NCI-H460 (cell line): Measurements from ENCODE around the gene SCAMP1. TPM values are rescaled to one million over a fixed set of nuclear protein-coding genes. Genes with fewer than 3 reads are reported as not detected.

Experiments used
- DNase-seq: peaks from one replicate; pipeline ENCODE4 v3.0.0-alpha.2; 2016; ENCODE audit warnings: low read depth; ENCODE audit errors: extremely low read depth
- total RNA-seq: library from RNA; depleted of rRNA; stranded (reverse); fragments of >200 nt; shearing (Covaris generic); gene quantifications from 2 replicates; pipeline ENCODE4 v1.2.3, GENCODE V29; 2014

SCAMP1 gene
- total RNA-seq, 1 experiment from 2014 or later, result 37.5 TPM

DNA sequence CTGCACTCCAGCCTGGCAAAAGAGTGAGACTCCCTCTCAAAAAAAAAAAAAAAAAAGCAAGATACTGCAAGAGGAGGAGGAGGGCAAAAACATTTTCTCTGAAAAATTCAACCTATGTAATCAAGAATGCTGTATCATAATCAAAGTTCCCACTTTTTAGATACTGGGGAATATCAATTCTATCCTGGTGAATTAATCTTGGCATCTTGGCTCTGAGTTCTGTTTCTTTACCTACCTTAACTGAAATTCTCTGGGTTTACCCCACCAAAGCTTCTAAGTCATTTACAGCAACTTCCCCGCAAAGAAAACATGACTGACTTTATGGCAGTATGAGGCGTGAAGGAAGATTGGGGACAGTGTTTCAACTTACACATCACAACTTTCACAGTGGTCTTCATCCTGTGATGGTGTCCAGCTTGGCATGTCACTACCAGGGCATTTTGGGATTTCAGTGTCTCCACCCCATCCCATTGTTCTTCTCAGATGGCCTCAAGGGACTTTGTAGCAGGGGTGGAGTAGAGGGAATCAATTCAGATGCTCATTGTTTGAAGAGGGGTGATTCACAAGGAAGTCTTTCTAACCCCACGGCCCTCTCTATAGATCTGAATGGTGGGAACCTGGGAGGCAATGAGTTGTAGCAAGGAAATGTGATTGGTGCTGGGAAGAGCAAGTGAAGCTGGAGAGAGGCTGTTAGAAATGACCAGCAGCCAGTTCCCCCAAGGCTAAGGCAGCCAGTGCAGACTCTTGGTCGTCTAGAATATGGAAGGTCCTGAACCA is 130.5 kb downstream of the SCAMP1 start:
- no peak for DNase-seq

DNA sequence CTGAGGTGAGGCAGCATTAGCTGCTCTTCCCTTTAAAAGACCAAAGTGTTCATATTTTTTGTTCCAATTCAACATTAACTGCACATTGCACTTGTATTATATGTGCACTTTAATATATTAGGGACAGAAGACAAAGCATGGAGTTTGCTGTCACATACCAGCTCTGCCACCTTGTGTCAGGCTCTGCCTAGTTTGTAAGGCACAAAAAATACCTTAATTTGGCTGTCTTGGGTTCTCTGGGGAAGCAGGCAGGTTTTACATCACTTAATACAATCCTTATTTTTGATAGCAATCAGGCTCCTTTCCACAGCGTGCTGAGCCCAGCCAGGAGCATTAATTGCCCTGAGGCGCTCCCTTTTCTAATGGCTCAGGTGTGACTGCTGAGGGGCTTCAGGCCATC is 131.8 kb downstream of the SCAMP1 start:
- DNase-seq, result no peak

DNA sequence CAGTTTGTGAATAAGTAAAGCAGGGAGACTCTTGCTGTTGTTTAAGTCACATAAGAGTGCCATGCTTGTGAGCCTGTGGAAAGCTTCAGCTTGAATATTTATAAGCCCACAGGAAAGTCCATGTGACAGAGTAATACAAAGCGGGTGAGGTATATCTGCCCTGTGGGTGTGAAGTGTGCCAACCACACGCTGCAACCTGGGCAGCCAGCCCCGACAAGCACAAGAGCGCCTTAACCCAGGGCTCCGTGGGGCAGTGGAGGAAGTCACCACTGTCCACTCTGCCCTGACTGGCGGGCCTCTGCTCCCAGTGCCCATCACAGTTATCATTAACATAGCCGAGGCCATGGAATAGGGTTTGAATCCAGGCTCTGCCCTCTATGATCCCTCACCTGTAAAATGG is 132.2 kb downstream of the SCAMP1 start:
- no peak for DNase-seq

DNA sequence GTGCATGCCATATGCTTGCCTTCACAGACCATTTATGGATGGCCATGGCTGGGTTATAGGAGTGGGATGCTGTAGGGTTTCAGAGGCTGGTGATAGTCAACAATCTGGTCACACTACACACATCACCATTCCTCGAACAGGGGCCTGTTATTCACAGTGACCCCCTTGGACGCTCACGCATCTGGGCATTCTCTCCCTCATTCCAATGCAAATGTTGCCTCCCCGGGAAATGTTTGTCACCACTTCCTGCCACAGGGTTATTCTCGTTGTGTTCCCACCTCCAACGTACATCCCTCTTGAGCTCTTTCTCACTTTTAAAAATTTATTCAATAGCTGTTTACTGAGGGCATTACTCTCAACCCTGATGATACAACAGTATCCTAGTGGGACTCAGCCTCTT is 135.4 kb downstream of the SCAMP1 start:
- DNase-seq, result no peak

DNA sequence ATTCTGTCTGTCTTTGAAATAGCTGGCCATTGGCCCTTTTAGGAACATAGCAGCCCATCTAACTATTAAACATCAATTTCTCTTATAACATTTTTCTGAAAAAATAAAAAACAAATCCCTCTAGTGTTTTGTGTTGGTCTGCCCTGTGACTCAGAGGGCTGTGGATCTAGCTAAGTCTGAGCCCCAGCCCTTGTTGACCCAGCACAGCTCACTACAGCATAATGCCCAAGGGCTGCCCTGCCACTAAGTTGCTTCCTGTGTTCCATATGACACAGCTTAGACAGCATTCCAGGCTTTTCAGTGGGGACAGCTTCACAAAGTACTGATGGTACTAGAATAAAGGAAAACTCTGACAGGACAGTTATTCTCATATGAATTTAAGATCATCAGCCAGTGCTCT is 136.0 kb downstream of the SCAMP1 start:
- DNase-seq, result no peak

DNA sequence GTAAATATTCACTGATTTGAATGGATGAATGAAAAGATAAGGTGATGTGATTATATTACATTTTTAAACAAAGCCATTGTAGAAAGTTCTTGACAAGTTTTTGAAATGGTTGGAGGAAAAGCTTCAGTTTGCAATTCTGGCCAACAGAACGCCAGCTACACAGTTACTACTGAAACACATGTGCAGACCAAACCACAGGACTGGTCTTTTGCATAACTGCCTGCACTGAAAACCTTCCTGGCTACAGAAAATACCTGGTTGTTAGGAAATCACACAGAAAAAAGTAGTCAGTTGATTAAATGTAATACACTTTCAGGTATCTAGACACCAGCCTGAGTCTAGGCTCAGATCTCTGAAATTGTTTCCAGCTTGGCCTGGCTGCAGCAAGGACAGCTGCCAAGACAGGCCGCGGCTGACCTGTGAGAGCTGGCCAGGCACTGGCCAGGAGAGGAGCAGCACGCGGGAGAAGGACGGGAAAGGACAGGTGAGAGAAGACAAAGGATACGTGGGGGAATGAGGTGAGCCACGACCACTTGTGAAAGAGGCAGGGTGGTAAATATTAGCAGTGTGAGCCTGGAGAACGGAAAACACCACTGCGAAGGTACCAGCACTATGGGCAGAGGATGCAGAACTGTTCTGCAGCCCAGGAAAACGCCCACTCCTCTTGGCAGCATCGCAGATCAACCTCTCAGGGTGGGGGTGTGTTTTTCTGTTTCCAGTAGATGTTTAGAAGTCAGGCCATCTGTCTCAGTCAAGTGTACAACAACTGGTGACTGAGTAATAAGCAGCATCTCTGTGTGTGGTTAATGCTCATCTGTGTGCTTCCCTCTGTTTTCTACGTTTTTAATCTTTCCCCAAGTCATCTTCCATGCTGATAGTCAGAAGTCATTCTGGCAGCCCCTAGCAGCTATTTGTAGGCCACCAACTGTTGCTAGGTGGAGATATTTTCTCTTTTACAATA is 137.4 kb downstream of the SCAMP1 start:
- no peak for DNase-seq

DNA sequence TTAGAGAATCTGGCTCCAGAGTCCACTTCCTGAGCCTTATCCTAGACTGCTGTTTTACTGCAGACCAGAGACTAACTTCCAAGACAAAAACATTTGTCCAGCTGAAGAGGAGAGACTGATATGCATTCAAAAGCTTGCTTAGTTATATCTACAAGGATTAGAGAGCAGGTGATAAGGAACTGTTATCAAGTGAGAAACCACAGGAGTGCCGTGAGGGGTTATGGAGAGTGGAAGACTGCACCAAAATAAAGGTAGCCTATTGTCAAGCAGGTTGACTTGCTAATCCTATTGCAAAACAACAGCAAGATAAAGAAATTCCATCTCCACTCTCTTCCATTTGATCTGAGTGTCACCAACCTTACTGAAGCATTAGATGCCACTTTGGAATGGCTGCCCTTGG is 139.1 kb downstream of the SCAMP1 start:
- DNase-seq, result no peak

DNA sequence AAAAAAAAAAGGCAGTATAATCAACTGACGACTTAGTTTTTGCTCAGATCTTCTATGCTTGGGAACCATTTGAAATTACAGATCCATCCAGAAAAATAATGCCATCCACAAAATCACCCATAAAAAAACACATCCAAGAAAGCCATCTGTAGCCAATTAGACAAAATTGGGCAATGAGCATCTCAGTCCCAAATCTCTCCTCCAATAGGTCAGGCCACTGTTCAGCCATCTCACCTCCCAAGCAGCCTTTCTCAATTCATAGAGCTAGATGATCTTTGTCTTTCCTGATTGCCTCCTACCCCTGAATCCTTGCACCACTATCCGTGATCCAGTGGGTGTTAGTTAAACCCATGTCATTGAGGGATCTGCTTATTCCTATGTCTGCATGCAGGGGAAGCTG is 139.6 kb downstream of the SCAMP1 start:
- DNase-seq, result no peak

DNA sequence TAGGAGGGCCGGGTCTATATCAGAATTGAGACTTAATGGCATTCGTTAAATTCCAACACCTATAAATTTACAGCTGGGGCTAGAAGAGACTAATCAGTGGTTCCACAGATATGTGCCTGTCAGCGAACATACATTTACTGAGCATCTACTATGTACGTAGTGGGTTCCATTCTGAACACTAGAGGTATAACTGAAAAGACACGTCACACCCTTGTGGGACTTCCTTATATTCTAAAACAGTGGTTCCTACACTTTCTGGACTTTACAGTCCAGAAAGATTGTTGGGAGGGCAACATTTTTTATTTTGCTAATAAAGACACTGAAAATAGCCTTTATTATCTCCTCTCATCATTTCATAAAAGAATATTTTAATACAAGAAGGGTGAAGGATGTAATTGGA is 140.5 kb downstream of the SCAMP1 start:
- no peak for DNase-seq

DNA sequence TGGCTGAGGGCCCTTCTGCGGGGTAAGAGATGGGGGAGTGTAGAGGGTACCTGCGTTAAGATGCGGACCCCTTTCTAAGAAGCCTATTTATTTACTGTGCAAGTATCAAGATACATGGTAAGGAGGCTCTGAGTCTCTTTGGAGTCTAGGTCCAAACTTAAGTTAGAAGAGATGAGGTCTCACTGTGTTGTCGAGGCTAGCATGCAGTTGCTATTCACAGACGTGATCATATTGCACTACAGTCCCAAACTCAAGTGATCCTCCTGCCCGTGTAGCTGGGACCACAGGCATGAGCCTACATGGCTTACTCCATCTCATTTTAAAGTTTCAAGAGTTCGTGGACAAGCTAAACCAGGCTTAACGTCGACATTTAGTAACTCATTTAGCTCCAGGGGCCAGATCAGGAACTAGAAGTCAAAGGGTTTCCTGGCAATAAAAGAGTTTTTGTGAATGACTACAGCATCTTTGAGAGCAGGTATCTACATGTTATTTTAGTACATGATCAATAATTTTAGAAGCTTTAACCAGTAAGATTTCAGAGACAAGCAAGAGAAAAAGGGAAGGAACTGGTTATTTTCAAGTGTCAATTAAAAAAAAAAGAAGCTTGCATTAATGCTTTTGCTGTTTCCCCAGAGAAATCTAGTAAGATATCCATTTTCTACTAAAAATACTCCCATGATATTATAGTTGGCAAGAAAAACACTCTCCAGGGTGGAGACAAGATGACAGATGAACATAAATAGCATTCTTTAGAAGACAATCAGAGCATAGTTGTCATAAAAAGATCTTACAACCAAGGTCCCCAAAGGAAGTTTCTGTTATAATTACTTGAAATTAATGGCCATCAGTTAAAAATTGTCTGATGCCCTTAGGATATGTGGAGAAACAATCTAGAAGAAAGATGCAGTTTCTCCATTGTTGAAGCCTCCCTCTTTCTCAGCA is 141.3 kb downstream of the SCAMP1 start:
- DNase-seq, result no peak

DNA sequence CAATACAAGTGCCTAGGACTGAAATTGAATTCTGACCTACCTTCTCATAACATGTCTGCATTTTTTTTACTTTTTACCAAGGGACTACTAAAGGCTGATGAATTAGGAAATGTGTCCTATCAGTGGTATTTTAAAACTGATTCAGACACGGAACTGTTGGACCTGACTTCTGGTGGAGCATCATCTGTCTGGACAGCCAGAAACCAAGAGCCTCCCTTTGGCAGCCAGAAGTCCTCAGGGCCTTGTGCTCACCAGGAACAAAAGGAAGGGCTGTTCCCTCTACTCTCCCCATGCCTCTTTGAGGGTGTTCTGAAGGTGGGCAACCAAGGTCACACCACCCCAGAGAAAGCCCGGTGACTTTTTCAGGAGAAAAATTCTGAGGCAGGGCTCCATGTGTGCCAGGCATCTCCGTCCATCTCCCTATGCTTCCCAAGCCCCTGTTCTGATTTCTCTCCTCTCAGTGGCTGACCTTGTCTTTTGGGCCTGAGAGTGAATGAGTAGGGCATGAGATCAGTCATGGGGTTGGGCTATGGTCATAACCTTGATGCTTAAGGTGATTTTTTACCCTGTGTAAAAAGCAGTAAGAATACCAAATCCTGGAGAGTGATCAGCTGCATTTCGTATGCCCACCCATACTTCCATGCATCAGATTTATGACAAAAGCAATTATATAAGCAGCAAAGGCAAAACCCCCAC is 143.7 kb downstream of the SCAMP1 start:
- no peak for DNase-seq

DNA sequence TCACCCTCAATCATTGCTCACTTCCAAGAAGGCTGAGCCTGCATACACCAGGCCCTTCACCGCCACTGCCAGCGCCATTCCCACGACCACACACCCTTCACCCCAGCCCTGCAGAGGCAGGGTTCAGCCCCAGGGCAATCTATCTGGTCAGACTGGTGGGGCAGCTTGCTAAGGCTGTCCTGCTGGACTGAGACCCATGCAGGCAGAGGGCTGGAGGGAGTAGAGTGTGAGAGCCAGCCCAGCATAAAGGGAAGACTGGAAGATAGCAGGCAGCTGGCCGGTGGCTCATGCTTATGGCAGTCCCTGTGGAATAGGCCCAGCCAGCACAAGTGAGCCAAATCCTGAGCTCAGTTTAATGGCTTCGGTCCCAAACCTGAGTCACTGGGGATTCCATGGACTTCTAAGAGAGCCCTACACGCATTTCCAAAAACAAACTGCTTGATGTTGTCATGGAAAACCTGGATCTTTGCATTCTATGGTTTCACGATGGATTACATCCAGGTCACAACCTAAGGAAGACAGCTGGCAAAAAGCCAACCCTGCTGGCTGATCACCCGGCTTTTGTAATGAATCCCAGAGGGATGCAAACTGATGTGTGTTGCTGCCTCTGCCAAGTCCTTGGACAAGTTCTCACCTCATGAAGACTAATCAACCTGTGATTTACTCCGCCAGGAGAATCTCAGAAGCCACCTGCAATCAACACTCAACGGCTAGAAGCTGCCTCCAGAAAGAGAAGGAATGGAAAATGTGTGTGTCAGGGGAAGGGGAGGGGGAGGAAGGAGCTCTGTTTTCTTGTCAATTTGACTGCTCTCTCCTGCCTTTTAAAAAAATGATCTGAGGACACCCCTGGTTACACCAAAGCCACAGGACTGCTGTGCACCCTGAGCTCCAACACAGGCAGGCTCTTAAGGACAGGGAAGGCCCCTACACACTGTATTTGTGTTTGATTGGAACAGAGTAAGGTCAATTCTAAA is 144.6 kb downstream of the SCAMP1 start:
- DNase-seq, result no peak

DNA sequence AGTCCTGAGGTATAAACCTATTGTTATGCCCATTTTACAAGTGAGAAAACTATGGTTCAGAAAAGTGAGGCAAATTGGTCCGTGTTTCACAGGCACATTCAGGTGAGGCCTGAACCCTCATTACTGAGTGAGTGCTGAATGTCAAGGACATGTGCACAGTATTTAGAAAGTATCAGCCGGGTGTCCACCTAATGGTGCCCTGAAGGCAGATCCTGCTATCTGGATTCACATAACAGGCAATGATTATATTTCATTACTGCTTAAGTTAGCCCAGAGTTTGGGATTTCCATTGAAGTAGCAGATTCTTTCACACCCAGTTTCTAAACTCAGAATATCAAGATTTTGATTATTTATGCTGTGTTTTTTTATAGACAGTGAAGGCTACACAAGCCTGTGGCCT is 145.4 kb downstream of the SCAMP1 start:
- no peak for DNase-seq

DNA sequence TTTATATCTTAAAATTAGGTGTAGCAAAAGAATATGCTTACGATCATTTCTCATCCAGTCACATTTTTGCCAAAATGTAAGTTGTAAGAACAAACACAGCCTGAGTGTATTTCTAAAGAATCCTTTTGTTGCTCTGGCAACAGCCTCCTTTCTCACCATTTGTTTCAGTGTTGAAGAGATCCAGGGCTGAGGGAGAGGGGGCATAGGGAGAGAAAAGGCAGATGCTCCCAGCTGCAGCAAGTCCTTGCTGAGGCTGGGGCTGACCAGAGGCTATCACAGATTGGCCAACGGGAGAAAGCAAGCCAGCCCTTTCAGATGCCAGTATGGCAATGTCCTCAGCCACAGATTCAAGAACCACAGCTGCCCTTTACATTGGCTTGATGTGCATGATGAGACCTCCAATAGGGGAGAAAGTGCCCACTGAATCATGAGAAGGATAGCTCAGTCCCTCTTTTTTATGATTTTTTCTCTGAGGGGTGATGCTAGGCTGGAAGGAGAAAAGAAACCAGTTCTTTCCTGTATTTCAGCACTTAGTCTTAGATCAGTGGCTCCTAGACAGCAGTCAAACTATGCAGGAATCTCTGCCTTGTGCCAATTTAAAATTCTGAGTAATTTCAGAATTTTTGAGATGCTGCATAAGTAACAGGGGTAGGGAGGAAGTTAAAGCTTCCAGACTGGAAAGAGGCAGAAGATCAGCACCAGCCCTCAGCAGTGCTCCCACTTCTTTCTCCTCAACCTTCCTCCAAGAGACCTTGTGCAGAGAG is 146.0 kb downstream of the SCAMP1 start:
- DNase-seq, result no peak

DNA sequence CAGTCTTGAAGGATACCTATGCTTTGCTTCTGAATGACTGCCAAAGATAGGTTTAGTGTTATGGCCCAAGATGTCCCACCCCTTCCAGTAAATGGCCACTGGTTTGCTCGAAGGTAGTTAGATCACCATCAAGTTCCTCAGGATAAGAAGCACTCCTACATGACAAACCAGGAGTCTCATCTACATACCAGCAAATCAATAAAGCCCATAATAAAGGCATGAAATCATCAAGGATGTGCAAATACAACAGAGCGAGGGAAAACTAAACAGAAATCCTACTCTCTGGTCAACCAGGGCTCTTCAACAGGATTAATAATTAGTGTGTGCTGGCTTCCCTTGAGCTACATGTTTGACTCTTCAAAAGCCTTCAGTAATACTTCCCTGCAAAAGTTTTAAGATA is 147.1 kb downstream of the SCAMP1 start:
- no peak for DNase-seq

DNA sequence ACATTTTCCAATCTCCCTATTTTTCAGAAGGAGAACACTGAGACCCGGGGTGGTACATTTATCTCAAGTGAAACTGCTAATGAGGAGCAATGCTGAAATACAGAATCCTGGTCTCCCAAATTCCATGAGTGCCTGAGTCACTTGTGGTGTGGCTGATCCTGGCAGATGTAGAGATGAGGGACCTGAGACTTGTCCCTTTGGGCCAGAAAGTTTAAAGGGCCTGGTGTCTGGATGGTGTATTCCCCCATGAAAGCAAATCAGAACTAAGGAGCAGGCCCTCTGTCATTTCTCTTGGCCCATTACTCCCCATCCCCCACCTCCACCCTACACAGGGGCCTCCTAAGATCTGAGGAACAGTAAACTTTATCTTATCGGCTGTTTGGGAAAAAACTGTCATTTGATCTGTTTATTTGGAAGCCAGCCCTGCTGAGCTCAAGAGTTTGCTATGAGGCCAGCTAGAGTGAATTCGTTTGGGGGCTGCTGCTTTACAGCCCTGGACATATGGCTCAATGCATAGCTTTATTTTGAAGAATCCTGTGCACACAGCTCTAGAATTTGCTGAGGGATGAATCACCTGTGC is 147.9 kb downstream of the SCAMP1 start:
- no peak for DNase-seq

DNA sequence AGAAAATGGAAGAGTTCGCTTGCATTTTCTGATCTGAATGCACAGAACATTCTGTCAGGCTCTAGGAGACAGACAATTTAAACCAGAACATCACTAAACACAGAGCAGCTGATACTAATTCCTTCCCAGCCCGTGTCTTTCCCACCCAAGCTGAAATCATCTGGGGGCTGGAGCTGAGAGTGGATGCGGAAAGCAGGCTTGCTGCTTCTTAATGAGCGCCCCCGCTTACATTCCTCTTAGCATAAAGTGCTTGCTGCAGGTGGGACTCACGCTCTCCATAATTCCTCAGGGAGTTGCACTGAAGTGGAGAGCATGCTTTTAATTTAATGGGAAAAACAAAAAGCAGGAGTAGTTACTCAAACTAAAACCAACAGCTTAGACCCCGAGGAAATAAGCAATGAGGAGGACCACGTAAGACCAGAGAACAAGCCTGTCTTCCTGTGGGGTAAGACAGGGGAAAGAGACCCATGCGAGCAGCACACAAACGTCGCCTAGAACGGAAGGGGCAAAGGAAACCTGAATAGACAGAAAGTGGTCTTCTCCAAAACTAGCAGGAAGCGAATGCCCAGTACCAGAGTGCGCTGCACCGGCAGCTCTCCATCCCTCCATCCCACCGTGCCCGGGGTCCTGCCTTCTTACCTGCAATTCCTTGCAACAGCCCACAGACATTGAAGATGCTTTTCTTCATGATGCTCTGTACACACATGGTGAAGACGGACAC is 148.9 kb downstream of the SCAMP1 start:
- no peak for DNase-seq
